ENCODE measurements around the gene MEIS2. TPM values are rescaled to one million over a fixed set of nuclear protein-coding genes. Genes with fewer than 3 reads are reported as not detected.

The MEIS2 gene
- total RNA-seq, 1 donor: 43.7 TPM

DNA sequence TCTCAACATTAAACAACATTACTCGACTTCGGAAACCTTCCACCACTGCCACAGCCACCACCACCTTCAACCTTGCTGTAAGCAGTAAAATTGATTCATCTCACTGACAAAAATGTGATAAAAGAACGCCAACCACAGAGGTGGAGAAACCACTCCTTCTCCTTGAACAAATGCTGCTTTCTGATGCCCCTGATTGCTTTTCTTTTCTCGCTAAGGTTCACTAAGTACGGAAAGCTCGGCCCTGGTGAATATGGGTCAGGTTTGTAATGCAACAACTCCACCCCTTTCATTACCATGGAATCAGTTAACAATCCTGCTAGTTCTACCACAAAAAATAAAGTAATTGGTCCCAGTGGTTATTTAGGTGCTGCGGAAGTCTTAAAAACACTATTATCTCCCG lies 44.9 kb downstream of the MEIS2 start:
- no peak overlapping the region for H3K4me3 ChIP-seq (ENCODE audit: low read depth, low read length)
- TF ChIP-seq, protein P1, sequence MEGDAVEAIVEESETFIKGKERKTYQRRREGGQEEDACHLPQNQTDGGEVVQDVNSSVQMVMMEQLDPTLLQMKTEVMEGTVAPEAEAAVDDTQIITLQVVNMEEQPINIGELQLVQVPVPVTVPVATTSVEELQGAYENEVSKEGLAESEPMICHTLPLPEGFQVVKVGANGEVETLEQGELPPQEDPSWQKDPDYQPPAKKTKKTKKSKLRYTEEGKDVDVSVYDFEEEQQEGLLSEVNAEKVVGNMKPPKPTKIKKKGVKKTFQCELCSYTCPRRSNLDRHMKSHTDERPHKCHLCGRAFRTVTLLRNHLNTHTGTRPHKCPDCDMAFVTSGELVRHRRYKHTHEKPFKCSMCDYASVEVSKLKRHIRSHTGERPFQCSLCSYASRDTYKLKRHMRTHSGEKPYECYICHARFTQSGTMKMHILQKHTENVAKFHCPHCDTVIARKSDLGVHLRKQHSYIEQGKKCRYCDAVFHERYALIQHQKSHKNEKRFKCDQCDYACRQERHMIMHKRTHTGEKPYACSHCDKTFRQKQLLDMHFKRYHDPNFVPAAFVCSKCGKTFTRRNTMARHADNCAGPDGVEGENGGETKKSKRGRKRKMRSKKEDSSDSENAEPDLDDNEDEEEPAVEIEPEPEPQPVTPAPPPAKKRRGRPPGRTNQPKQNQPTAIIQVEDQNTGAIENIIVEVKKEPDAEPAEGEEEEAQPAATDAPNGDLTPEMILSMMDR (IDR thresholded peaks at IDR 0.05; ENCODE audit: insufficient read depth, low read length): no peak
- DNase-seq (ENCODE audit: low read depth): no peak

DNA sequence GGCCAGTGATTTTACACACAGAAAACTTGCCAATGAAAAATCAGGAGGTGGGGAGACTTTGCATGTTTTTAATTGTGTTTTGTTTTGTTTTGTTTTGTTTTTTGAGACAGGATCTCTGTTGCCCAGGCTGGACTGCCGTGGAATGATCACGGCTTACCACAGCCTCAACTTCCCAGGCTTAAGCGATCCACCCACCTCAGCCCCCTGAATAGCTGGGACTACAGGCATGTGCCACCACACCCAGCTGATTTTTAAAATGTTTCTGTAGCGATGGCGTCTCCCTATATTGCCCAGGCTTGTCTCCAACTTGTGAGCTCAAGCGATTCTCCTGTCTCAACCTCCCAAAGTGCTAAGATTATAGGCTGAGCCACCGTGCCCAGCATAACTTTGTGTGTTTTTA lies 46.0 kb downstream of the MEIS2 start:
- no peak for DNase-seq (ENCODE audit: low read depth)
- H3K4me3 ChIP-seq (ENCODE audit: low read depth, low read length): no peak overlapping the region
- TF ChIP-seq, protein P1 (IDR thresholded peaks at IDR 0.05; ENCODE audit: insufficient read depth, low read length): no peak

DNA sequence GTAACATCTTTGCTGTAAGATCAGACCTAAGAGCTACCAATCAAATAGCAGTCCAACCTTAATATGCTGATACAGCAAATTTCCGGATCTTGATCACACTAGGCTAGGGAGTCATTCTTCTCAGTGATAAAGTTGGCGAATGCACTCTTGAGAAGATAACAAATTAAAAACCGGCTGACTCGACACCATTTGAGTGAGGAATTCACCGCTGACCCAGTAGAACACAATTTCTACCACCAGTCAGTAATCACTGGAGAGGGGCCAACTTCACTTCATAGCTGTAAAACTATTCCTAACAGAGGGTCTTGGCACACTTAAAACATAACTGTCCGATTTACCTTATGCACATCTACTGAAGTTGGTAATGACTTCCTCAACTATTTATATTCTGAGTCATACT lies 47.2 kb downstream of the MEIS2 start:
- no peak overlapping the region for H3K4me3 ChIP-seq (ENCODE audit: low read depth, low read length)
- DNase-seq (ENCODE audit: low read depth): peak; percentile 44
- TF ChIP-seq, protein P1 (IDR thresholded peaks at IDR 0.05; ENCODE audit: insufficient read depth, low read length): no peak

DNA sequence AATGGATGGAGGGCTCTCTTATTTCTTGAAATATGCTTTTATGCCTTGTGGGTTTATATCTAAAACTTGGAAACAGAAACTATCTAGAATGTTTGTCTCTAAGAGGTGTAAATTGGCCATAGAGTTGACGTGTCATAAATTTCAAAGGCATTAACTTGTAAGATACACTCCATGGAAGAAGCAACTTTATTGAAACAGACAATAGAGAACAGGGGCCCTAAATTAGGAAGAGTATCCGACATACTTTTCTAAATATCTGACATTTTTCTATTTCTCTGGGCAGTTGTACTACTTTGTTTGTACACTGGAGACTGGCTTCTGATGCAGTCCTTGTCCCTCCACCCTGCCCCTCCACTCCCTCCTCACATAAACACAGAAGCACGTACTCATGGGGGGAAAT lies 50.0 kb downstream of the MEIS2 start:
- TF ChIP-seq, protein P1 (IDR thresholded peaks at IDR 0.05; ENCODE audit: insufficient read depth, low read length): no peak
- DNase-seq (ENCODE audit: low read depth): no peak
- no peak overlapping the region for H3K4me3 ChIP-seq (ENCODE audit: low read depth, low read length)

DNA sequence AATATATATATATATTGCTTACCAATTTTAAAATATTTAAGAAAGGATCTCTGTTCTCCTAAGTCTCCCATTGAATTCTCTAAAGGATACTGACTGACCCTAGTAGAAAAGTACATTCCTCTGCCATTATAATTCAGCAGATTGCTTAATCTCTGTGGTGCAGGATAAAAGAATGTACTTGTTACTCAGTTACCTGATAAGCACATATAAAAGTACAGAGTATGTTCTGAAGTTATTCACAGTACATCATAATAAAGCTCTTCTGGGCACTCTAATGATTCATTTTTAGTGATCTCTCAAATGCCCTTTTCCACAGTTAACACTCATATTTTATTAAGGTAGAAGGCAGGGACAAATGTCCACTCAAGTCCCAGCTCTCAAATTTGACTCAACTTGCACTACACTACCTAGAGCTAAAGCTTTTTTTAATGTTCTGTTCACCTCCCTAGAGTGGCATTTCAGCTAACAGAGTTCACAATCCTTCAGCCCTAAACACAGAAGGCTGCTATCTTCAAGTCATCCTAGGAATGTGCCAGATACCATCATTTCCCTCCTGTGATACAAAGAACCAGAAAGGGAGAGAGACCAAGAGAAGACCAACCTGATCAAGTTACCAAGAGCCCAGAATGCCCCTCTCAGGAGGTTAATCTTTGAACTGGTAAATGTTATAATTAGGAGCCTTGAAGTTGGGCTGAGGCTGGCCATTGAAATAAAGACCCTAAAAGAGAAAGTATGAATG lies 53.3 kb downstream of the MEIS2 start:
- H3K4me3 ChIP-seq (ENCODE audit: low read depth, low read length): no peak overlapping the region
- TF ChIP-seq, protein P1 (IDR thresholded peaks at IDR 0.05; ENCODE audit: insufficient read depth, low read length): no peak
- DNase-seq (ENCODE audit: low read depth): peak; percentile 80

DNA sequence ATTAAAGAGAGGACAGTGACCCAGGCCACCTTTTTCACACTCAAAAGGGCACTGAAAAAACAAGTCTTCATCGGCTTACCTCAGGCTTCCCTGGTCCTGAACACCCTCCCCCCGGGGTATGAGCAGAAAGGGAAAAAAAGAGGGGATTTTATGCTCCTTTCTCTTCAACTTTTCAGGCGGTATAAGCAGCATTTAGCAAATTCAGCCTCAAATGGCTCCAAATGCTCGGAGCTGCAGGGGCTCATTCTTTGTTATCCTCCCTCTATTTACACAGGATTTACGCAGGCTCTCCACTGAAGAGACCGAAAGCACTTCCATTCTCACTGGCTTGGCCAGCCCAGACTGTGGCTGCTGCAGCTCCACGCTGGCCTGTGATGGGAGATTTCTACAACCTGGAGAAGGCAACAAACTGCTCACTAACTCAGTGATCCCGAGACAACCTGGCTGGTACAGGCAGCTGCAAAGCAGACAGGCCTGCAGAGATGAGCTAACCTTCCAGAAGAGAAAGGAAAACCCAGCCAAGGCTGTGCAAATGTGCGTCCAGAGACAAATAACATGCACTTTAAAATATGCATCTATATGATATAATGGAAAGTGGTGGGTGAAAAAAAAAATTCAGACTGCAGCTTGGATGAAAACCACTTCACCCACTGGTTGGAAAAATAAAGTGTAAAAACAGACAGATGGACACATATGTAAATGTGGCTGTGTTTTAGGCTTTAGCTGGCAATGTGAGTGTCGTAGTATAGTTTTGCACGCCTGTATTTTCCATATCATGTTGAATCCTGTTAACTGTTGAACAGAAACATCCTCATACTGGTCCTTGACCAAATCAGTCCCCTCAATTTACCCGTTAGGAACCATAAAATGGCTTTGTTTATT lies 54.2 kb downstream of the MEIS2 start:
- no peak overlapping the region for H3K4me3 ChIP-seq (ENCODE audit: low read depth, low read length)
- TF ChIP-seq, protein P1 (IDR thresholded peaks at IDR 0.05; ENCODE audit: insufficient read depth, low read length): no peak
- no peak for DNase-seq (ENCODE audit: low read depth)
